GM12864 (cell line): ENCODE measurements around the gene TTLL7.

ENCODE experiments used
- DNase-seq: peaks from one replicate; pipeline ENCODE4 v3.0.0-alpha.2; 2011; ENCODE audit warnings: low read depth
- H3K4me3 ChIP-seq: 2 replicates; pipeline ENCODE4 v1.5.1; 2011; ENCODE audit warnings: mild to moderate bottlenecking, low read depth, low read length, control low read depth
- TF ChIP-seq, protein P1 (sequence below): IDR thresholded peaks from 2 replicates; pipeline ENCODE4 v1.5.1; 2011; ENCODE audit warnings: low read depth, mild to moderate bottlenecking, moderate library complexity, low read length, control low read depth, inconsistent platforms; ENCODE audit errors: missing control alignments

TTLL7 gene

DNA sequence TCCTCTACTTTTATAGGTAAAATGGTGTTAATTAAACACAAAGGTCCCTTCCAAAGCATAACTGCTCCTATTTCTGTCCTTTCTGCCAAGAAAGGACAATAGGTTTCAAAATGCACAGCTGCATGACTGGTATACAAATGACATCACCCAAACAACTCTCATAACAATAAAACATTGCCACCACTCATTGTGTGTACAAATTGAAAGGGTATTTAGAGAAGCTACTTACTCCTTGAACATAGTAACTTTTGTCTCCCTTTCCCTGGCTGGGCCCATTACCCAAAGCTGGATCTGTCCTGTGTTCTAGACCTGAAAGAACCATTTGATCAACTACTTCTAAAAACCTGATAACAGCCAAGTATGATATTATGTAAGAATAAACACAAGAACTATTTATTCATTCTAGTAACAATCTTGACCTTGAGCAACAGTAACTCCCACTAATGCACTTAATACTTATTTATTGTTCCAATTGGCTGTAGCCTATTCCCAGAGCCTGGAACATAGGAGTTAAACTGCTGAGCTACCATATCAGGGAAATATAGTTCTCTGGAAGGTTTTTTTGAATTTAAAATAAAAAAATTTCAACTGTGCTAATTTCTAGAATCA, 38.2 kb downstream of the TTLL7 start:
- DNase-seq, result no peak
- no peak overlapping the region for H3K4me3 ChIP-seq
- TF ChIP-seq, protein P1, sequence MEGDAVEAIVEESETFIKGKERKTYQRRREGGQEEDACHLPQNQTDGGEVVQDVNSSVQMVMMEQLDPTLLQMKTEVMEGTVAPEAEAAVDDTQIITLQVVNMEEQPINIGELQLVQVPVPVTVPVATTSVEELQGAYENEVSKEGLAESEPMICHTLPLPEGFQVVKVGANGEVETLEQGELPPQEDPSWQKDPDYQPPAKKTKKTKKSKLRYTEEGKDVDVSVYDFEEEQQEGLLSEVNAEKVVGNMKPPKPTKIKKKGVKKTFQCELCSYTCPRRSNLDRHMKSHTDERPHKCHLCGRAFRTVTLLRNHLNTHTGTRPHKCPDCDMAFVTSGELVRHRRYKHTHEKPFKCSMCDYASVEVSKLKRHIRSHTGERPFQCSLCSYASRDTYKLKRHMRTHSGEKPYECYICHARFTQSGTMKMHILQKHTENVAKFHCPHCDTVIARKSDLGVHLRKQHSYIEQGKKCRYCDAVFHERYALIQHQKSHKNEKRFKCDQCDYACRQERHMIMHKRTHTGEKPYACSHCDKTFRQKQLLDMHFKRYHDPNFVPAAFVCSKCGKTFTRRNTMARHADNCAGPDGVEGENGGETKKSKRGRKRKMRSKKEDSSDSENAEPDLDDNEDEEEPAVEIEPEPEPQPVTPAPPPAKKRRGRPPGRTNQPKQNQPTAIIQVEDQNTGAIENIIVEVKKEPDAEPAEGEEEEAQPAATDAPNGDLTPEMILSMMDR, result no peak

DNA sequence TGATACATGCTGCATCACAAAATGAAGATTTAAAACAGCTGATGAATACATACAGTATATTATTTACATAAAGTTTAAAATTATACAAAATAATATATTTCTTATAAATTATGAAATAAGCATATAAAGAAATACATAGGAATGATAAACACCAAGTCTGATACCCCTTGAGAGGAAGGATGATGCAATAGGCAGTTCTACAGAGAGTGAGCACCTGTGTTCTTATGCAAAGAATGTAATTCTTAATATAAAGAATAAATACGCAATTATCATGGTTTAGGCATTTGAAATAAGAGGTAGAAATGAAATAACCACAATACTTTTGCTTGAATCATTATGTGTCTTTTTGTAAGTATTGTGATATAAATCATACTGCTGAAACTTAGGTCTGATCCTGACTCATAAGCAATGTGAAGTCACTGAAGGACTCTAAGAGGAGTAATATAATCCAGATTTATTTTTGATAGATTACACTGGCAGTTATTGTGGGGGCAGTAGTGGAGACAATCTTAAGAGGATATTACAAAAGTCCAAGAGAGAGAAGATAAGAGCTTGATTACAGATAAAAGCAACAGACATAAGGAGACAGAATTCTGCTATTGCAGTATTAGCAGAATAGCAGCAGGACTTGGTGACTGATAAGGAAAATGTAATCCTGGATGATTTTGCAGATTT, 39.0 kb downstream of the TTLL7 start:
- no peak for DNase-seq
- TF ChIP-seq, protein P1, result no peak
- no peak overlapping the region for H3K4me3 ChIP-seq

DNA sequence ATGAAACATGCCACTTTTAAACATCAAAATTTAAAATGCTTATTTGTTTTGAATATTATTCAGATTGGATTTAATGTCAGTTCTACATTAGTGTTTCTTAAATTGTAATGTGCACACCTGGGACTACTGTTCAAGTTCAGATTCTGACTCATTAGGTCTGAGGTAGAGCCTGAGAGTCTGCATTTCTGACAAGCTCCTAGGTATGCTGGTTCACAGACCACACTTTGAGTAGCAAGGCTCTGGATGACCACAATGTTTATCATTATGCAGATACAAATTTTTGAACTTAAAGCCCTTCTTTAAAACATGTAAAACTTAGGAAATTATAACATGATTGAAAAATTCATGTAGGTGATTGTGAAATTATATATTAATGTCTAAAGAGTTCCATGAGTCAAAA, 40.2 kb downstream of the TTLL7 start:
- no peak overlapping the region for H3K4me3 ChIP-seq
- TF ChIP-seq, protein P1, result no peak
- no peak for DNase-seq

DNA sequence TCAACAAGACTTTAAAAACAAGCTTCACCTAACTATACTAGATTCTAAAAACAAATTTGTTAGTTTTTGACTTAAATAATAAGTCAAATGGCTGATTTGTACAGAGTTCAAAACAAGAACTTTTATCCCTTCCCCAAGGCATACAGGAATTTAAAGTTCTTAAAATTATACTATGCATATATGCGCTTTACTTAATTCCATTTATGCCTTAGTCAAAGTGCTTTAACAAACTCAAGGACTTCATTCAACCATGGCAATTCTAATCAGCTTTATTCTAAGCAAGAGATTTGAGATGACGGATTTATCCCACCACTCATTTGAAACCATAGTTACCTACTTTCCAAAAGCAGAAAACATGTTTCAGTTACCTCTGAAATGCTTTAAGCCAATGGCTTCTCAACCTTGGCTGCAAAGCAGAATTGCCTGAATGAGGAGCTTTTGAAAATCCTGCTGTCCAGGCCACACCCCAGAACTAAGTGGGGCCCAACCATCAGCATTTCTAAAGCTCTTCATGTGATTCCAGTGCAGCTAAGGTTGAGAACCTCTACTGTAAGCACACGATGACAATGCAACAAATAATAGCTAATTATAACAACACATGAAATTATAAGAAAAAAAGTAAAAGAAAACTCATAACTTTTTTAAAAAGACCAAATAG, 44.6 kb downstream of the TTLL7 start:
- TF ChIP-seq, protein P1, result no peak
- H3K4me3 ChIP-seq, result no peak overlapping the region
- no peak for DNase-seq

DNA sequence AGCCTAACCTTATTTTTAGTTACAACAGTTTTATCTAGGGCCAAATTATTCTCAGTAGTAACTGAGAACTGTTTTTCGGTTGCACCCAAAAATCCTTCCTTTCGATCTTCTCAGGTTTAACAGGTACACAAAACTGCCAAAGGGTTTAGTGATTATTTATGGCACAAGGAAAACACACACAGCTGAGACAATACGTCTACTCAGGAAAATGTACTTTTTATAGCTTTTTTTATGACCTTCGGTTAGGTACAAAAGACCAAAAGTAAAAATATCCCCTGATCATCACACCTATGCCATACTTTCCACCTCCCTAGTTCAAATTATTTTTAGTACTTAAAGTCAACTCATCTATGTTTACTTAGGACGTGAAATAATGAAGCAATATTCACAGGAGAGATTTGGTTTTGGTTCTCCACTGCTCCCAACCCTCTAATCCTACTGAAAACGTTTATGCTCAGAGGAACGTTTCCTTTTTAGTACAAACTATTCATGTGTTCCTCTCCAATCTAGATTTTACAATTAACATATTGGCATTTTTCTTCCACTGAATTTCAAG, 48.7 kb downstream of the TTLL7 start:
- H3K4me3 ChIP-seq, result no peak overlapping the region
- DNase-seq, result no peak

DNA sequence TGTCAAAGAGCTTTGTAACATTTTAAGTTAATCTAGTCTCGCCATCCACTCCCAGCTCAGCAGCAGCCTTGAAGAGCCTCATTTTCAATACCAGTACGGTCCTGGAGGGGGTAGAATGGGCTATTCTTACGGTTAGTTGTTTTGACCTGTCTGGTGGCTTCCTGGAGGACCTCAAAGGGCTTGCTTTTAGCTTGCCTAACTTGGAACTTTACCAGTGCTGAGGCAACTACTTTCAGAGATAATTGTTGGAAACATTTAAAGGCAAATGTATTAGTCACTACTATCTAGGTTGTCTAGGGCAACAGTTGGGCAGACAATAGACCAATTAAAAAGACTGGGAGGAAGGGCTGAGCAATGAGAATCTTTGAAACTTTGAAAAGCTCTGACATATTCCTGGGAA, 56.0 kb downstream of the TTLL7 start:
- TF ChIP-seq, protein P1, result no peak
- H3K4me3 ChIP-seq, result no peak overlapping the region
- no peak for DNase-seq

More for the DNA sequence above, 48.7 kb downstream of the TTLL7 start:
- TF ChIP-seq, protein P1, result no peak

DNA sequence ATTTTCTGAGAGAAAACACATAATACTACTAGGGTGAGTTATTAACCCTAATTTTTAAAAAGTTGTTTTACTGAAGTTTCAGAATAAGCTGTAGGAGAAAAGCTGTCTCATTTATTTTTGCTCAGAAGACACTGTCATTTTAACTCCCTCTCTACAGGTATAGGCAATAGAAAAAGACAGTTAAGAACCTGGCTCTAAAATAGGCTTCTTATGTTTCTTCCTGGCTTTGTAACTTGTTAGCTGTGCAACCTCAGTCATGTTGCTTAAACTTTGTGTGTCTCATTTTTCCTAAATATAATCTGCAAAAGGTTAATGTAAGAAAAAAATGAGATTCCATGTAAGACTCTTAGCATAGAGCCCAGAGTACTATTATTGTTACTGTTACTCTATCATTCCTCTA, 64.4 kb downstream of the TTLL7 start:
- no peak overlapping the region for H3K4me3 ChIP-seq

More for the DNA sequence above, 64.4 kb downstream of the TTLL7 start:
- TF ChIP-seq, protein P1, result no peak
- DNase-seq, result no peak
